ENCODE results near the gene AKAP1.

The AKAP1 gene

GRCh38 chr17:57145347-57145746, 60.3 kb downstream of the AKAP1 start:
- Histone ChIP-seq H3K27me3 (ENCODE audit: control insufficient read depth, insufficient read depth, low read length) (no peaks in the 10 kb centered on the region), H3K4me3 (ENCODE audit: low read depth, low read length) (no peak overlapping the region), H3K9me3 (ENCODE audit: control insufficient read depth, insufficient read depth, low read depth, low read length) (peaks cover 6% of the 10 kb centered on the region), H3K36me3 (ENCODE audit: control insufficient read depth, insufficient read depth, low read length) (no peaks in the 10 kb centered on the region), H3K27ac (ENCODE audit: low read depth, low read length) (no peak overlapping the region), H3K4me1 (ENCODE audit: control insufficient read depth, insufficient read depth, low read length) (peaks cover 13% of the 10 kb centered on the region), H3K9ac (ENCODE audit: low read length) (no peak overlapping the region)

GRCh38 chr17:57146273-57146672, 61.2 kb downstream of the AKAP1 start:
- peaks cover 13% of the 10 kb centered on the region for H3K4me1 ChIP-seq (ENCODE audit: control insufficient read depth, insufficient read depth, low read length)
- no peaks in the 10 kb centered on the region for H3K36me3 ChIP-seq (ENCODE audit: control insufficient read depth, insufficient read depth, low read length)
- no peak overlapping the region for H3K9ac ChIP-seq (ENCODE audit: low read length)
- no peak overlapping the region for H3K27ac ChIP-seq (ENCODE audit: low read depth, low read length)
- no peaks in the 10 kb centered on the region for H3K27me3 ChIP-seq (ENCODE audit: control insufficient read depth, insufficient read depth, low read length)
- H3K4me3 ChIP-seq (ENCODE audit: low read depth, low read length) = no peak overlapping the region
- H3K9me3 ChIP-seq (ENCODE audit: control insufficient read depth, insufficient read depth, low read depth, low read length) = peaks cover 6% of the 10 kb centered on the region

GRCh38 chr17:57151798-57152197, 66.8 kb downstream of the AKAP1 start:
- Histone ChIP-seq H3K27me3 (ENCODE audit: control insufficient read depth, insufficient read depth, low read length) (no peaks in the 10 kb centered on the region), H3K27ac (ENCODE audit: low read depth, low read length) (no peak overlapping the region), H3K36me3 (ENCODE audit: control insufficient read depth, insufficient read depth, low read length) (no peaks in the 10 kb centered on the region), H3K9ac (ENCODE audit: low read length) (no peak overlapping the region), H3K4me1 (ENCODE audit: control insufficient read depth, insufficient read depth, low read length) (no peaks in the 10 kb centered on the region), H3K9me3 (ENCODE audit: control insufficient read depth, insufficient read depth, low read depth, low read length) (peaks cover 10% of the 10 kb centered on the region), H3K4me3 (ENCODE audit: low read depth, low read length) (no peak overlapping the region)

- Histone ChIP-seq H3K27ac (ENCODE audit: low read depth, low read length) (no peak overlapping the region), H3K4me1 (ENCODE audit: control insufficient read depth, insufficient read depth, low read length) (no peaks in the 10 kb centered on the region), H3K36me3 (ENCODE audit: control insufficient read depth, insufficient read depth, low read length) (no peaks in the 10 kb centered on the region), H3K4me3 (ENCODE audit: low read depth, low read length) (no peak overlapping the region), H3K27me3 (ENCODE audit: control insufficient read depth, insufficient read depth, low read length) (no peaks in the 10 kb centered on the region), H3K9ac (ENCODE audit: low read length) (no peak overlapping the region), H3K9me3 (ENCODE audit: control insufficient read depth, insufficient read depth, low read depth, low read length) (peaks cover 10% of the 10 kb centered on the region)
Observed at GRCh38 chr17:57152967-57153528, 68.0 kb downstream of the AKAP1 start.

- 0 out of 2 replicates have a peak, but pooled peaks cover 4% of the 10 kb centered on the region for H3K9me3 ChIP-seq (ENCODE audit: control insufficient read depth, insufficient read depth, low read depth, low read length)
- H3K4me1 ChIP-seq (ENCODE audit: control insufficient read depth, insufficient read depth, low read length) = no peaks in the 10 kb centered on the region
- no peaks in the 10 kb centered on the region for H3K27me3 ChIP-seq (ENCODE audit: control insufficient read depth, insufficient read depth, low read length)
- H3K27ac ChIP-seq (ENCODE audit: low read depth, low read length) = no peak overlapping the region
- no peak overlapping the region for H3K4me3 ChIP-seq (ENCODE audit: low read depth, low read length)
- H3K9ac ChIP-seq (ENCODE audit: low read length) = no peak overlapping the region
- no peaks in the 10 kb centered on the region for H3K36me3 ChIP-seq (ENCODE audit: control insufficient read depth, insufficient read depth, low read length)
Observed at GRCh38 chr17:57154921-57155320, 69.9 kb downstream of the AKAP1 start.

- Histone ChIP-seq H3K9me3 (ENCODE audit: control insufficient read depth, insufficient read depth, low read depth, low read length) (peaks cover 12% of the 10 kb centered on the region; the same call in 1 of the 2 replicates), H3K4me3 (ENCODE audit: low read depth, low read length) (no peak overlapping the region), H3K36me3 (ENCODE audit: control insufficient read depth, insufficient read depth, low read length) (no peaks in the 10 kb centered on the region), H3K27ac (ENCODE audit: low read depth, low read length) (no peak overlapping the region), H3K9ac (ENCODE audit: low read length) (no peak overlapping the region), H3K27me3 (ENCODE audit: control insufficient read depth, insufficient read depth, low read length) (no peaks in the 10 kb centered on the region), H3K4me1 (ENCODE audit: control insufficient read depth, insufficient read depth, low read length) (no peaks in the 10 kb centered on the region)
Observed at GRCh38 chr17:57158325-57158724, 73.3 kb downstream of the AKAP1 start.

GRCh38 chr17:57158795-57159194, 73.7 kb downstream of the AKAP1 start:
- Histone ChIP-seq H3K4me1 (ENCODE audit: control insufficient read depth, insufficient read depth, low read length) (no peaks in the 10 kb centered on the region), H3K4me3 (ENCODE audit: low read depth, low read length) (no peak overlapping the region), H3K9ac (ENCODE audit: low read length) (no peak overlapping the region), H3K36me3 (ENCODE audit: control insufficient read depth, insufficient read depth, low read length) (no peaks in the 10 kb centered on the region), H3K27ac (ENCODE audit: low read depth, low read length) (no peak overlapping the region), H3K9me3 (ENCODE audit: control insufficient read depth, insufficient read depth, low read depth, low read length) (peaks cover 12% of the 10 kb centered on the region; the same call in 1 of the 2 replicates), H3K27me3 (ENCODE audit: control insufficient read depth, insufficient read depth, low read length) (no peaks in the 10 kb centered on the region)

GRCh38 chr17:57160624-57161023, 75.6 kb downstream of the AKAP1 start:
- peaks cover 12% of the 10 kb centered on the region; the same call in 1 of the 2 replicates for H3K9me3 ChIP-seq (ENCODE audit: control insufficient read depth, insufficient read depth, low read depth, low read length)
- H3K36me3 ChIP-seq (ENCODE audit: control insufficient read depth, insufficient read depth, low read length) = no peaks in the 10 kb centered on the region
- H3K27ac ChIP-seq (ENCODE audit: low read depth, low read length) = no peak overlapping the region
- H3K4me1 ChIP-seq (ENCODE audit: control insufficient read depth, insufficient read depth, low read length) = no peaks in the 10 kb centered on the region
- no peaks in the 10 kb centered on the region for H3K27me3 ChIP-seq (ENCODE audit: control insufficient read depth, insufficient read depth, low read length)
- H3K9ac ChIP-seq (ENCODE audit: low read length) = no peak overlapping the region
- no peak overlapping the region for H3K4me3 ChIP-seq (ENCODE audit: low read depth, low read length)

GRCh38 chr17:57164814-57165213, 79.8 kb downstream of the AKAP1 start:
- peaks cover 10% of the 10 kb centered on the region for H3K4me1 ChIP-seq (ENCODE audit: control insufficient read depth, insufficient read depth, low read length)
- peaks cover 12% of the 10 kb centered on the region; the same call in 1 of the 2 replicates for H3K9me3 ChIP-seq (ENCODE audit: control insufficient read depth, insufficient read depth, low read depth, low read length)
- no peaks in the 10 kb centered on the region for H3K27me3 ChIP-seq (ENCODE audit: control insufficient read depth, insufficient read depth, low read length)
- no peak overlapping the region for H3K9ac ChIP-seq (ENCODE audit: low read length)
- no peaks in the 10 kb centered on the region for H3K36me3 ChIP-seq (ENCODE audit: control insufficient read depth, insufficient read depth, low read length)
- H3K27ac ChIP-seq (ENCODE audit: low read depth, low read length) = no peak overlapping the region
- H3K4me3 ChIP-seq (ENCODE audit: low read depth, low read length) = no peak overlapping the region

GRCh38 chr17:57165754-57166153, 80.7 kb downstream of the AKAP1 start:
- Histone ChIP-seq H3K27ac (ENCODE audit: low read depth, low read length) (no peak overlapping the region), H3K27me3 (ENCODE audit: control insufficient read depth, insufficient read depth, low read length) (no peaks in the 10 kb centered on the region), H3K4me1 (ENCODE audit: control insufficient read depth, insufficient read depth, low read length) (peaks cover 10% of the 10 kb centered on the region), H3K9ac (ENCODE audit: low read length) (no peak overlapping the region), H3K4me3 (ENCODE audit: low read depth, low read length) (no peak overlapping the region), H3K36me3 (ENCODE audit: control insufficient read depth, insufficient read depth, low read length) (no peaks in the 10 kb centered on the region), H3K9me3 (ENCODE audit: control insufficient read depth, insufficient read depth, low read depth, low read length) (peaks cover 8% of the 10 kb centered on the region; the same call in 1 of the 2 replicates)

- H3K9ac ChIP-seq (ENCODE audit: low read length) = no peak overlapping the region
- H3K27ac ChIP-seq (ENCODE audit: low read depth, low read length) = no peak overlapping the region
- H3K9me3 ChIP-seq (ENCODE audit: control insufficient read depth, insufficient read depth, low read depth, low read length) = peaks cover 2% of the 10 kb centered on the region; the same call in 1 of the 2 replicates
- peaks cover 10% of the 10 kb centered on the region for H3K4me1 ChIP-seq (ENCODE audit: control insufficient read depth, insufficient read depth, low read length)
- no peaks in the 10 kb centered on the region for H3K27me3 ChIP-seq (ENCODE audit: control insufficient read depth, insufficient read depth, low read length)
- peak overlapping the region; percentile 33; the same call in 1 of the 2 replicates for H3K4me3 ChIP-seq (ENCODE audit: low read depth, low read length)
- no peaks in the 10 kb centered on the region for H3K36me3 ChIP-seq (ENCODE audit: control insufficient read depth, insufficient read depth, low read length)
Observed at GRCh38 chr17:57166803-57167202, 81.8 kb downstream of the AKAP1 start.
